Cardiac septum (tissue), 1 donor: ENCODE data around the gene CHST15. TPM values are rescaled to one million over a fixed set of nuclear protein-coding genes. Genes with fewer than 3 reads are reported as not detected.

Source experiments
- DNase-seq: peaks from one replicate; pipeline ENCODE4 v3.0.0-alpha.2; 2020; ENCODE audit warnings: low spot score
- intact Hi-C: fragments of 100-400 bp; cut with DNase I; formaldehyde crosslinking; loops from one replicate; pipeline ENCODE4 v1.14.0; 2022
- total RNA-seq: library from RNA; stranded (reverse); fragmentation: NEBNext Ultra II Directional; extraction: Animal tissue kit (Norgen Biotek cat#: 25700); gene quantifications from one replicate; pipeline ENCODE4 v1.2.1, GENCODE V29; 2021
- donor health status: DM: no; HTN: no; CAD: no.

Gene CHST15
- total RNA-seq, 1 donor from 2014 or later = 5.4 TPM

GRCh38 chr10:124071141-124071540, 22.3 kb downstream of the CHST15 start:
- no peak for DNase-seq
- intact Hi-C loops = no loop called here

- intact Hi-C loops = no loop called here
Measured at GRCh38 chr10:124070666-124071065, 22.7 kb downstream of the CHST15 start.

GRCh38 chr10:124069341-124070264, 23.8 kb downstream of the CHST15 start:
- no peak for DNase-seq
- intact Hi-C loops = no loop called here

More at GRCh38 chr10:124070666-124071065, 22.7 kb downstream of the CHST15 start:
- no peak for DNase-seq

- intact Hi-C loops = no loop called here
- no peak for DNase-seq
Measured at GRCh38 chr10:124068929-124069328, 24.5 kb downstream of the CHST15 start.

- DNase-seq = no peak
- intact Hi-C loops = no loop called here
Measured at GRCh38 chr10:124067825-124068400, 25.5 kb downstream of the CHST15 start.

- no peak for DNase-seq
- intact Hi-C loops = no loop called here
Measured at GRCh38 chr10:124066781-124067714, 26.4 kb downstream of the CHST15 start.

GRCh38 chr10:124066126-124066700, 27.2 kb downstream of the CHST15 start:
- no peak for DNase-seq
- intact Hi-C loops = no loop called here

GRCh38 chr10:124065382-124066125, 27.8 kb downstream of the CHST15 start:
- no peak for DNase-seq
- intact Hi-C loops = no loop called here

- DNase-seq = no peak
- intact Hi-C loops = no loop called here
Measured at GRCh38 chr10:124064676-124065075, 28.7 kb downstream of the CHST15 start.

- intact Hi-C loops = no loop called here
- no peak for DNase-seq
Measured at GRCh38 chr10:124063750-124064603, 29.4 kb downstream of the CHST15 start.

- no peak for DNase-seq
- intact Hi-C loops = no loop called here
Measured at GRCh38 chr10:124062390-124062789, 31.0 kb downstream of the CHST15 start.

- intact Hi-C loops = no loop called here
- DNase-seq = no peak
Measured at GRCh38 chr10:124061030-124061429, 32.4 kb downstream of the CHST15 start.

GRCh38 chr10:124060148-124060720, 33.2 kb downstream of the CHST15 start:
- intact Hi-C loops = no loop called here
- no peak for DNase-seq

GRCh38 chr10:124059551-124059950, 33.8 kb downstream of the CHST15 start:
- DNase-seq = no peak
- intact Hi-C loops = no loop called here

GRCh38 chr10:124058346-124059003, 34.9 kb downstream of the CHST15 start:
- no peak for DNase-seq
- intact Hi-C loops = no loop called here

- no peak for DNase-seq
- intact Hi-C loops = no loop called here
Measured at GRCh38 chr10:124057601-124058000, 35.8 kb downstream of the CHST15 start.

GRCh38 chr10:124056337-124056980, 36.9 kb downstream of the CHST15 start:
- no peak for DNase-seq
- intact Hi-C loops = no loop called here
